GM18508 (cell line): ENCODE measurements around the gene DMRTA2.

ENCODE experiments used
- ATAC-seq: cut with Tn5 transposase; IDR thresholded peaks from one replicate; pipeline ENCODE4 v1.9.1; 2021; ENCODE audit warnings: moderate number of reproducible peaks; ENCODE audit not compliant: insufficient read depth, unreplicated experiment

Gene DMRTA2

DNA sequence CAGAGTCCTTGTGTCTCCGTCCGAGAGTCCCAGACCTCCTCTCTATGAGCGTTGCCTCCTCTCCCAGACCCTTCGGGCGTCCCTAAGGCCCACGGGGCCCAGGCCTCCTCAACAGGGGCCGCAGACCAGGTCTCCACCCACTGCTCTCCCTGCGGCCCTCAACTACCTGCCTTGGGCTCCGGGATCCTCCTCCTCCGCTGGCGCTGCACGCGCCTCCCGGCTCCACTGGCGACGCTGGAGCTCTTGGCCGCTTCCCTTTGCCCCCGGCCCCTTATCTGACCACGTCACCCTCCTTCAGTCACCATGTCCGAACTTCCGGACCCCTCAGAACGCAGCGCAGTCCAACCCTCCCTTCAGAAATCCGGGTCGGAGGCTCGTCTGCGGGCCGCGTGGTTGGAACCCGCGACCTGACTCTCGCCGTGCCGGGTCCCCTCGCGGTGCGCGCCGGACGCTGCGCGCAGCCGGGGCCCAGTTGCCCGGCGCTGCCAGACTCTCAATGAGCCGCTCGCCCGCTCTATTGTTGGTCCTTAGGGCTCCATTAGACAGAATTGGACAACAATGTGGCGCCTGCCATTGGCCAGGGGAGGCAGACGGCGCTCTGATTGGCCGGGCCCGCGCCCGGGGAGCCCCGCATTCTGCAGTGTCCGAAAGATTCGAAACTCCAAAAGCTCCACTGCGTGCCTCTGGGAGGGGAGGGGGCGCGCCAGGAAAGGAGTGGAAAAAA is at the start of gene DMRTA2:
DMRTA2 (minus strand) TSS at position 498 of the 724 bp plus-strand sequence. CDS start 1,907 bp downstream, outside the sequence.
- ATAC-seq = no peak

DNA sequence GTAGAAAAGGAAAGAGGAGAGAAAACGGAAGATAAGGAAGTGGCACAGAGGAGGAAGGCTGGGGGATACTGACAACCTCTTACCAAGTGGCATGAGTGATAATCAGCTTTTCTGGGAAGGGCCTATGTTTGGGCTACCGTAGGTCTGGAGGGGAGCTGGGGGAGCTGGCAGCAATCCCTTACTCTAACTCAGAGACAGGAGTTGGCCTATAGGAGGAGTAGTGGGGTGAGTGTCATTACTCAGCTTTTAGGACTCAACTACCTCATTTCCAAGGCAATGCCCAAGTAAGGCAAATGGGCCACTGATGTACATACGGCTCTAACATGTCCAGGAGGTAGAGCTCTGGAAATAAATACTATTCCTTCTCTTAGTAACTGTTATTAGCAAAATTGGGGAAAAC is 48.7 kb upstream of the DMRTA2 start:
- no peak for ATAC-seq

DNA sequence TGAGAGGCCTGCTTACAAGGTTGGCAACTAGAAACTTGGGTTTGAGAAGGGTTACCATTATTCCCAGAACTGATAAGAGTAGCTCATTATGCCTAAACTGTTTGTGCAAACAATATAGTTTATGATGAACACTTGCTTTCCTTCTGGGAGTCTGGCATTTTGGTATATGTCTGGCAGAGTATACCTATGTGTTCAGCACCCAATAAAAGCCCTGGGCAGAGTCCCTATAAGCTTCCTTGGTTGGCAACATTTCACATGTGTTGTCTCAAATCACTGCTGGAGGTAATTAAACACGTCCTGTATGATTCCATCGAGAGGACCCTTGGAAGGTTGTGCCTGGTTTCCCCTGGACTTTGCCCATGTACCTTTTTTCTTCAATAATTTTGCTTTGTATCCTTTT is 39.7 kb upstream of the DMRTA2 start:
- ATAC-seq = no peak

DNA sequence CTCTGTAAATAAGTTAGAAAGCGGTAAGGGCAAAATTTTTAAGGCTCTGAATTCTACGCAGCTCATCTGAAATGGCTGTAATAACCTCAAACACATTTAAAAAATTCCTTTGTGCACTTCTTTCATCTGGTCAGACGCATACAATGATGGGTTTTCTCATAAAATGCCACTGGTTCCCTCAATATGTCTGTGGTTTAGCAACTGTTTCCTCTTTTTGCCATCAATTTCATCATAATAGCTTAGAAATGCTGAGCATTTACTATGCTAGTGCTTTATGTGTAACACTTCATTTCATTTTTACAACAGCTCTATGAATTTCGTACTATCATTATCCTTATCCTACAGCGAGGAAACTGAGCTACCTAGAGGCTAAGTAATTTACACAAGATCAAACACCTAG is 35.3 kb upstream of the DMRTA2 start:
- no peak for ATAC-seq

DNA sequence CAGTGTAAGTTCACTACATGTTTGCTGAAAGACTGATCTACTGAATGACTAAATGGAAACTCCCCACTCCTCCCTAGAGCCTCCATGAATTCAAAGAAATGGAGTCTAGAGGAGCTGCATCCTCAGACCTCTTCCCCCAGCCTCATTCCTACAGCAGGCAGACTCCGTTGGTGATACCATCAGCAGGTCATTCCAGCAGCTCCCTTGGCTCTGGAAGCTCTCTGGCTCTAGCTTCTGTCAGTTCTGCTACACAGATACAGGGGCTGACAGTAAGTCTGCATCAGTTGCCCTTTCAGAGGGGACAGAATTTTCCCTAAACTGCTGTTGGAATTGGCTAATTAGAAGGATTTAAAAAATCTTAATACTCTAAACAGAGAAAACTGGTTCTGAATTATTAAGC is 31.7 kb upstream of the DMRTA2 start:
- no peak for ATAC-seq

DNA sequence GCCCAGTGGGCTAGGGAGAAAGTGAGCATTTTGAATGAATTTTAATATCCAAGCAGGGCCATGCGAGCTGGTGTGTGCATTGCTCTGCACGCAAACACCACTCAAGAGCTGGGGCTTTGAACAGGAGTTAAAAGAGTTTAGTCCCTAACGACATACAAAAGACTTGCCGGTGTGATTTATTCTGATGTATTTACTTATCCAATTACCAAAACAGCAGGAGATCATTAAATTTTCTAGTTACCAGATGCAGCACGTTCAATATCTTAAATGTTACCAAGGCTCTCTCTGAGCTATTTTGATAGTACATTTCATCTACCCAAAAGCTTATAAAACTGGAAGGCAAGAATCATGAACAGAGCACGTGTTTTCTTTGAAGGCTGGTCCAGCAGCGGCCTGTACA is 30.0 kb upstream of the DMRTA2 start:
- ATAC-seq = no peak

DNA sequence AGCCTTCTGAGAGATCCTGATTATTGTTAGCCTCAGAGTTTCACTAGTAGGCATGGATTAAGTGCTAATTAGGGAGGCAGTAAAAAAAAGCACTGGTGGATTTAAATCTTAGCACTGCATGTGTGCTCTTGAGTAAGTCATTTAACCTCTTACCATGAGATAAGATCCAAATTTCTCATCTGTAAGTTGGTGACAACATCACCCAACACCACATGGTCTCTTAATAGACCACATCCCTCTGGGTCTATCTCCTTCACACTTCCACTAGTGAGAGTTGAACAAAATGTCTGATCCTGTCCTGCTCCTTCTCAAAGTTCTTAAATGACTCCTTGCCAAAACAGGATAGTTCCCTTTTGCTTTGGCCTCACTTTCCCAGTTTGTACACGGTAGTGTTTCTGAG is 29.5 kb upstream of the DMRTA2 start:
- no peak for ATAC-seq

DNA sequence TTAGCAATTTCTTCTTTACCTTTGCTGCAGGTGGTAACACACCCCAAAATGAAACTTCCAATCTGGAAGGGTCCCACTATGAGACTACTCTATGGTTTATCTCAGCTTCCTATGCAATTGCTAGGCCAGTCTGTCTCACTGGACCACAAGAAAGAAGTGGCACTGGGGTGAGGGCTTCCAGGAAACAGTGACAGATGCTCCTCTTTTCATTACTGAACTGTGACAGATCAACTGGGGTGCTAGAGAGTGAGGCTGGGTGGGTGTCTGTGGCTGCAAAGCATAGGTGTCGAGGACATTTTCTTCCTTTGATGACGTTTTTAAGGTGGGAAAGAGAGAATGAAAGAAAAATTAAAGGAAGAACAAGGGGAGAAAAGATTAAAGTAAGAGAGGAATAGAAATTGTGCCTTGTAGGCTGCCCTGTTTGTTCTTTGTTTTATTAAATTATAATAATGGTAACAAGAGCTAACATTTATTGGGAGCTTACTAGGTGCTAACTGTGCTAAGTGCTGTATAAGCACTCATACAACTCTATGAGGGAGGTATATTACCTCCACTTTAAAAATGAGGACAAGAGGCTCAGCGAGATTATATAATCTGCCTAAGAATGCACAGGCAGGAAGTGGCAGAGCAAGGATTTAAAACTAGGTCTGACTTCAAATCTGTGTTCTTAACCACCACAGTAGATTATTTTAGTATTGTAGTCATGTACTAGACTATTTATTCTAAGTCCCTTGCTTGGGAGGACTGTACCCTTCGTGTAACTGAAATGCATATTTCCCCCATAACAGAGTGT is 27.8 kb upstream of the DMRTA2 start:
- ATAC-seq = no peak

DNA sequence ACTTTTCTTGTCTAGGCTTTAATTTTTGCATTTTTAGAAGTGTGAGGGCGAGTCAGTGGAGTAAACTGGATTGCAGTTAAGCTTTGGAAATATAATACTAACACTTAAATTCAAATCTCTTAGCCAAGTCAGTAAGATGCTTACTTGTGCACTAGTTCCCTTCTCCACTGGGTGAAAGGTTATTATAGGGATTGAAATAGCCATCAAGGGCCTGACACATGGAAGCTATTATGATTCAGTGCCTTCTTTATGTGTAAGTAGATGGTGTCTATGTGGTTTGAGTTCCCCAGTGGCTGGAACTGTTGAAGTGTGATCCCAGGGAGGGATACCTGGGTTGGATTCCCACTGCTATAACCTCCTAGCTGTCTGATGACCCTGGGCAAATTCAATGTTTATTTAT is 24.7 kb upstream of the DMRTA2 start:
- ATAC-seq = no peak

DNA sequence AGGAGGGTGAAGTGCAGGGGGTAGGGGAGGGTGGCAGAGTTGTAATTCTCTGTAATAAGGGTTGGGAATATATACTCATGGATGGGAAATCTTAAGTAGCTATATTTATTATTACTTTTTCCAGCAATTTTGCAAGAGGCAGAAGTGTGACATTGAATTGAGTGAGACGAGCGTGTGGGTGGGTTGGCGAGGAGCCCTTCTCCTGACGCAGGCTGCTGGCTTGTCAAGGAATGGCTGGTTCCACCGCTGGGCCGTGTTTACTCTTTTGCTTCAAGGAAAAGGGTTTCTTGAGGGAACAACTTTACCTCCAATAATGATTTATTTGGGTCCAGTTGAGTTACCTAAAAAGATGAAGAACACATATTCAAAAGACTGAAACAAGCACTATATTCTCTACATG is 17.9 kb upstream of the DMRTA2 start:
- no peak for ATAC-seq

DNA sequence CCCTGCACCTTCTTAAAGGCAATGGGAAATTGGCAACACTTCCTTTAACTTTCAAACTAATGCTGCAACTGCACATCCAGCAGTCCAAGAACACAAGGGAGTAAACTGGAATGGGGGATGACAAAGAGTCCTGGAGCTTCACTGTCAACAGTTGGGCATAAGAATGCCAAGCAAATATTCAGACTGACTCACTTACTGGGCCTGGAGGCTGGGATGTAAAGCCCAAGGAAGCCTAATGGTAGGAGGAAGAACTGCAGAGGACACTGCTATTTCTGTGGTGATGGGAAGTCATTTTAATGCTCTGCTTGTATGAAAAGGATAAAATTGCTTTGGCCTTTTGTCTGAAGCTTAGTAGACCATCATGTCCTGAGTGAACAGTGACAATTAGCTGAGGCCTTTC is 15.7 kb upstream of the DMRTA2 start:
- ATAC-seq = no peak

DNA sequence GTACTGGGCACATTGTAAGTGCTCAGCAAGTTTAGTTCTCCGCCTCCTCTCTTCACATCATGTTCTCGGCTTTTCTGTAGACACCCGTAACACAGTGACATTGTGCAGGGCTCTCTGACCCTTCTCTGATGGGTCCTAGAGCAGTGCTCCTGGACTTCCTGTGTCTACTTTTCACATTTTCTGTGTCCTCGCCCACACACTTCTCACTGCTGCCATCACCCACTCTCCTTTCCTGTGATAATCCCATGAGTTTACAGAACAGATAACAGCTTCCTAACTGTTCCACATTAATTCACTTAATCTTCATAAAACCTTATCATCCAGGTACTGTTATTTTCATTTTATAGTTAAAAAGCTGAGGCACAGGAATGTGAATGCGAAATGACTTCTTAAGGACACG is 13.2 kb upstream of the DMRTA2 start:
- ATAC-seq = no peak

DNA sequence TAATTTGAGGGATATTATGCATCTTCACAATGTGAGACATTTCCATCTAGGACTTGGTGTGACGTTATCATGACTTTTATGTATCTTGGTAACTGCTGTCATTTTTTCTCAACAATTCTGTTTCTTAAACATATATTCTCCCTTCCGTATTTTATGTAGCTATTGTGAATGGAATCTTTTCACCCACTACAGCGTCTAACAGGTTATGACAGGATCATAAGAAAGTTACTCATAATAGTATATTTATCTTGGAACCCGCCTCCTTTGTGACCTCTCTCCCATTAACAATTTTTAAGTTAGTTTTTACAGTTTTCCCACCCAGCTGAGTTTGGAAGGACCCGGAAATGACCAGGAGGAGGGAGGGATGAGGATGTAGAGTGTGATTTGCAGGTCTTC is 6.8 kb upstream of the DMRTA2 start:
- no peak for ATAC-seq

DNA sequence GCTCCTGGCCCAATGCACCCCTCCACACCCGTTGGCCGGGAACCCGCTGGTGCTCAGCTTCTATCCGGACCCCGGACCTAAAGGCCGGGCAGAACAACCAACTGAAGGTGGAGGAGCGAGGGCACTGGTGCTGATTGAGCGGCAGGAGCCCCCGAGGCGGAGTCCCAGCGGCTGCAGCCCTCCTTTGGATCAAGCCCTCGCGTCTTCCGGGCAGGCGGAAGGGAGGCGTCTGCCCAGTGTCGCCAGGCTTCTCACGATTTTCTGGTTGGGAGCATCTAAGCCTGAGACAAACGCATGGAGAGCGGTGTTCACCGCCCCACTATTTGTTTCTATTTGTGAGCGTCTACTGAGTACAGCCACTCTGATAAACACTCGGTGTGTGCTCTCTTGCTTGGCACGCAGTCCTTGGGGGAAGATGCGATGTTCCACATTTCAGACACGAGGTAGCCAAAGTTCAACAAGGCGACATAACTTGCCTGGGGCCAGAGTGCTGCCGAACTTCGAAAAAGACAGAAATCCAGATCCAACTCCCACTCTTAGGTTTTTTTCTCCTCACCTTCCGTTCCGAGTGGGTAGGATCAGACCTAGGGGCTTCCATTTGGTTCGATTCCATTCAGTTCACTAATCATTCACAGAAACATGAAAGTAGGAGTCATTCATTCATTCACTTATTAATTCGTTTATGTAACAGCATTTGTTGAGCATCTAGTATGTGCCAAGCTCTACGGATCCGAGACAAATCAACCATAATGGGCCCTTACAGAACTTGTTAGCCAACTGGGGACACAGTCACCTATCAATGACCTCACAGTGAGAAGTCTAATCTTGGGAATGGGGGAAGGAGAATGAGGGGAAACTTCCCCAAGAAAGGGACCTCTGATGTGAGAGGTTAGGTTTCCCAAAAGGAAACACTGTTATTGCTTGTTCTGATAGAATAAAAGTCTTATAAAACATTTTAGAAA is 4.9 kb upstream of the DMRTA2 start:
- ATAC-seq = no peak

DNA sequence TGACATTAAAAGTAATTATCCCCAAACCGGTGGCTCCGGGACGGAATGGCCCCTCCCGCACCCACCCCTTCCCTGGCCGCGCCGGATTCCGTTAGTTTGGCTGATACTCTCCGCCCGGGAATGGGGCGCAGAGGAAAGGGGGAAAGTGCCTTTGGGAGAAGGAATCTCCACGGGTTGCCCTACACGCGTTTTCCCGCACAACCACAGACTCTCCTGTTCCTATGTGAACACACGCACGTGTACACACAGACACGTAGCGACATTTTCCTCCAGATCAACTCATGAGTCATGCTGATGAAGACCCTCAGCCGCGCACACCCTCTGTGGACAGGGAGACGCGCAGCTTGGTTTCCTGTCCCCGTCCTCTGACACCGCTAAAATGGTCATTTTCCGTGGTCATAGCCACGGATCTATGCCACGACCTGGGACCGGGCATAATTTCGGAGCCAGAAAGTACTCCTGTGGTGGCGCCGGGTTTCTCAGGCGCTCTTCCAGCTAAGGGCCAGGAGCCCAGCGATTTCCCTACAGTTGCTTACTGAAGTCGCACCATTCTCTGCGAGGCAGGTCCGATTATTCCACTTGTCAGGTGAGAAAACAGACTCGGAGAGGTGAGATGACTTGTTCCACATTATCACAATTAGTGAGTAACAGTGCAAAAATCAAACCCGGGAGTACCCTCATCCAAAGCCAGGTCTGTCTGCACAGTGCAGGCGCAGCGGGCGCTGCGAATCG is 4.0 kb upstream of the DMRTA2 start:
- ATAC-seq = no peak

DNA sequence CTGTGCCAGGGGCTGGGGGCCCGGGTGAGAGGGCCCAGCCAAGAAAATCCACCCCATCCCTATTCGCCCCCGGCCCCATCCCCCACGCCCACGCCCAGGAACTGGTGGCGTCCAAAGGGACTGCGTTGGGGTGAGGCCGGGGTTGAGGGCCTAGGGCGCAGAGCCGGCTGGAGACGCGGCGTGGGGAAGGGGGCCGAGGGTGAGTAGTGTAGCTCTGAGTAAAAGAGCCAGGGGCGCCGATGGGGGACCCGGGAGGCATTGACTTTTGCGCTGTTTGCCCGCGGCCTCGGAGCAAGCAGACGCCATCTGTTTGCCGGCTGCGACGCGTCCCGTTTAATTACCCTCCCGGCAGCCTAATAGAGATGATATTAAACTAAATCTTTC is 3.5 kb upstream of the DMRTA2 start:
- ATAC-seq = no peak

DNA sequence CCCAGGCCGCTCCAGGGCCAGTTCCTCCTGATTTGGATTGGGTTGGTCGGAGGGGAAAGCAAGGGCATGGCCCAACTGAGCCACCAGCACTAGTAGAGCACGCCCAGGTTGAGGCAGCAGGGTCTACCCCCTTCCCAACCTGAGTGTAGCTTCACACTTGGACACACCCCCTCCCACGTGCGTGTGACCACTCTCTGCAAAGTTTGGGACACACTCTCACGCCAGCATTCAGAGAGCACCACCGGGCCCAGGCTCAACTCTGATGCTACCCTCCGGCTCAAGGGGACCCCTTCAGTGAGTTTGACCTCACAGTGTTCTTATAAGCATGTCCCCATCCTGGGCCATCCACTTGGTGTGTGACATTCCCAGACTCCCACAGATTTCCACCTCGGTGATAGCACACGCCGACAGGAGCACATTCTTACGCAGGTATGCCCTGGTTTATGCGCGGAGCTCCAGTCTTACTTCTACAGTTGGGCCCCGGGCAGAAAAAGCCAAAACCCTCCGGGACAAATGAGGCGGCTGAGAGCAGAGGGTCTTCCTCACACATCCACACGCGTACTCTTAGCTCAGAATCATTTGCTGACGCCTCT is 3.0 kb upstream of the DMRTA2 start:
- no peak for ATAC-seq

DNA sequence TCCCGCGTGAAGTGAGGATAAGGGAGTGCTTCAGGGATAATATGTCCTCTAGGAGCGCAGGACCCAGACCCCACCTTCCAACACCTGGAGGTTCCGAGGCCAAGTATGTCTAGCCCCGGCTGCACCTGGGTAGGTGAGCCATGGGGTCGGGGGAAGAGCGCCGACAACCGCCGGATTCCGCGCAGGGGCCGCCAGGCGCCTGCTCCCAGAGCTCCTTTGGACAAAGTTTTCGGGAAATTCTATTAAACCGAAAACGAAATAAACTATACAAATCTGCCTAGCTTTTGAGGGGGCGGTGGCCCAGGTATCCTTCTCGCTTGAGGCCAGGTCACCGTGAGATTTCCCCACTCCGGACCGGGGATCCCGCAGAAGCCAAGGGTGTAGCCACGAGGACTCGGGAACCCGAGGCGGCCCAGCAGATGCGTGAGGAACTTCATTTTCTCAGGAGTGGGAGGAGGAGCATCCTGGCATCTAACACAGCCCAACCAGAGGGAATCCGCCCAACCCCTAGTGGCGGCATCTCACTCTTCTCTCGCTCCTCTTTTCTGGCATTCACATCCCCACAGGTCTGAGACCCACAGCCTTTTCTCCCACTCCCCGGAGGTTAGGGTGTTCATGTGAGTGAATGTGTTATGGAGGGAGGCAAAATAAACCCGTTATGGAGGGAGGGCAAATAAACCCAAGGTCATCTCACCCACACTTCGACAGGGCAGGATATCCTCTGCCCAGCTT is 2.3 kb upstream of the DMRTA2 start:
- ATAC-seq = no peak

DNA sequence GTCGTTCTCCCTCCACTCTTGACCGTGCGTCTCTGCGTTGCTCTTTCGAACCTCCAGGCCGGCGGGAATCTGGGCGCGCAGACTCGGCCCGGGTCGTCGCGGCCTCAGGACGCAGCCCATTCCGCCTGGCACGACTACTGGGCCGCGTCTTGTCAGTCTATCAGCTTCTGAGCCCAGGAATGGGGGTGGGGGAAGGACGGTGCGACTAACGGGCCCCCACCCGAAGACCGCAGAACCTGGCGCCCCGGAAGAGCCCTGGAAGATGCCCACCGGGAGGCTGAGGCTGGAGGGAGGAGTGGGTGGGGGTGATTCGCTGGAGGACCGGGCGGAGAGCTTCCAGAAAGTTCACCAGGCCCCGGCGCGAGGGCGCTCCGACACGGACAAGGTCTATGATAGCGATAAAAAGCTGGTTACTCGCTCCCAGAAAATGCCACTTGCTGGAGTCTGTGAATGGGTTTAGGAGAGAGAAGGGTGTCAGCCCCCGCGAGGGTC is 1.7 kb upstream of the DMRTA2 start:
- ATAC-seq = no peak
